ENCODE results near the gene LRRC38.

DNA sequence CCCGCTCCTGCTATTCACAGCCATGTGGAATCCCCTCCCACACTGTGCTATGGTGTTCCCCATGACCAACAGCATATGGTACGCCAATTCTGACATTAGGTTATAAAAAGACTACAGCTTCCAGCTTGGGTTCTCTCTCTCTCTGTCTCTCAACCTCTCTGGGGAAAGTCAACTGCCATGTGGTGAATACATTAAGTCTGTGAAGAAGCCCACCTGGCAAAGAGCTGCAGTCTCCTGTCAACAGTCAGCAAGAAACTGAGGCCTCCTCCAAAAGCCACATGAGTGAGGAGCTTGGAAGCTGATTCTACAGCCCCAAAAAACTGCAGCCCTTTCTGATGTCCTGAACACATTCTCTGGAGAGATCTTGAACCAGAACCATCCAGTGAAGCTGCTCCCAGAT lies 25.0 kb upstream of the LRRC38 start:
- TF ChIP-seq, protein P1, sequence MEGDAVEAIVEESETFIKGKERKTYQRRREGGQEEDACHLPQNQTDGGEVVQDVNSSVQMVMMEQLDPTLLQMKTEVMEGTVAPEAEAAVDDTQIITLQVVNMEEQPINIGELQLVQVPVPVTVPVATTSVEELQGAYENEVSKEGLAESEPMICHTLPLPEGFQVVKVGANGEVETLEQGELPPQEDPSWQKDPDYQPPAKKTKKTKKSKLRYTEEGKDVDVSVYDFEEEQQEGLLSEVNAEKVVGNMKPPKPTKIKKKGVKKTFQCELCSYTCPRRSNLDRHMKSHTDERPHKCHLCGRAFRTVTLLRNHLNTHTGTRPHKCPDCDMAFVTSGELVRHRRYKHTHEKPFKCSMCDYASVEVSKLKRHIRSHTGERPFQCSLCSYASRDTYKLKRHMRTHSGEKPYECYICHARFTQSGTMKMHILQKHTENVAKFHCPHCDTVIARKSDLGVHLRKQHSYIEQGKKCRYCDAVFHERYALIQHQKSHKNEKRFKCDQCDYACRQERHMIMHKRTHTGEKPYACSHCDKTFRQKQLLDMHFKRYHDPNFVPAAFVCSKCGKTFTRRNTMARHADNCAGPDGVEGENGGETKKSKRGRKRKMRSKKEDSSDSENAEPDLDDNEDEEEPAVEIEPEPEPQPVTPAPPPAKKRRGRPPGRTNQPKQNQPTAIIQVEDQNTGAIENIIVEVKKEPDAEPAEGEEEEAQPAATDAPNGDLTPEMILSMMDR (IDR thresholded peaks at IDR 0.05; ENCODE audit: insufficient read depth, low read depth, low read length): no peak
- TF ChIP-seq EZH2 (IDR thresholded peaks at IDR 0.05; ENCODE audit: insufficient read depth, low read length): no peak
